DOHH2 (cell line): Measurements from ENCODE around the gene KRT37.

ENCODE experiments used
- EZH2phosphoT487 ChIP-seq: fragments of 200-600 bp; sonication (generic); IDR thresholded peaks from 2 replicates; pipeline ENCODE4 v1.6.1; 2017; ENCODE audit warnings: borderline replicate concordance, mild to moderate bottlenecking, antibody characterized with exemption, low read length, moderate library complexity, mixed read lengths
- TF ChIP-seq, protein P1 (sequence below): fragments of 200-600 bp; sonication (generic); IDR thresholded peaks from one replicate; pipeline ENCODE4 v1.5.1; 2014; ENCODE audit warnings: antibody characterized with exemption, mild to moderate bottlenecking, low read depth, low read length; ENCODE audit not compliant: poor library complexity, severe bottlenecking

GRCh38 chr17:41429667-41430066 lies 5.3 kb upstream of the KRT37 start:
- TF ChIP-seq, protein P1, sequence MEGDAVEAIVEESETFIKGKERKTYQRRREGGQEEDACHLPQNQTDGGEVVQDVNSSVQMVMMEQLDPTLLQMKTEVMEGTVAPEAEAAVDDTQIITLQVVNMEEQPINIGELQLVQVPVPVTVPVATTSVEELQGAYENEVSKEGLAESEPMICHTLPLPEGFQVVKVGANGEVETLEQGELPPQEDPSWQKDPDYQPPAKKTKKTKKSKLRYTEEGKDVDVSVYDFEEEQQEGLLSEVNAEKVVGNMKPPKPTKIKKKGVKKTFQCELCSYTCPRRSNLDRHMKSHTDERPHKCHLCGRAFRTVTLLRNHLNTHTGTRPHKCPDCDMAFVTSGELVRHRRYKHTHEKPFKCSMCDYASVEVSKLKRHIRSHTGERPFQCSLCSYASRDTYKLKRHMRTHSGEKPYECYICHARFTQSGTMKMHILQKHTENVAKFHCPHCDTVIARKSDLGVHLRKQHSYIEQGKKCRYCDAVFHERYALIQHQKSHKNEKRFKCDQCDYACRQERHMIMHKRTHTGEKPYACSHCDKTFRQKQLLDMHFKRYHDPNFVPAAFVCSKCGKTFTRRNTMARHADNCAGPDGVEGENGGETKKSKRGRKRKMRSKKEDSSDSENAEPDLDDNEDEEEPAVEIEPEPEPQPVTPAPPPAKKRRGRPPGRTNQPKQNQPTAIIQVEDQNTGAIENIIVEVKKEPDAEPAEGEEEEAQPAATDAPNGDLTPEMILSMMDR: no peak
- TF ChIP-seq EZH2phosphoT487: no peak
